Right lobe of liver (tissue), 5 donors: ENCODE results near the gene BLTP3B. TPM values are rescaled to one million over a fixed set of nuclear protein-coding genes. Genes with fewer than 3 reads are reported as not detected.

Experiments used
- microRNA counts: library from miRNA; unstranded; fragments of <30 nt; microRNA quantifications from one replicate; lab custom pipeline; 2016
- microRNA-seq, 2 donors: library from miRNA; unstranded; fragments of <30 nt; microRNA quantifications; one replicate each; pipeline ENCODE4, GENCODE V29; 2019 to 2020
- small RNA-seq, 2 experiments: library from RNA; depleted of rRNA; stranded (forward); fragments of <200 nt; gene quantifications; one replicate each; pipeline ENCODE3, GENCODE V24; 2016
- total RNA-seq, 6 experiments: library from RNA; depleted of rRNA in 2 of 6; stranded (reverse); fragments of >200 nt in 2 of 6; fragmentation: NEBNext Ultra II Directional in 3 of 6; extraction: Animal tissue kit (Norgen Biotek cat#: 25700) in 3 of 6; gene quantifications; one replicate each; pipeline versions ENCODE4 v1.1.0 to v1.2.4, GENCODE V29; 2016 to 2023
- donor health status: DM: no; HTN: no; CAD: no.
- donor health status: DM: no; HTN: no; CAD: no.
- donor health status: DM: no; HTN: yes; CAD: no.
- donor health status: DM: no; HTN: yes; CAD: no.

BLTP3B gene
- total RNA-seq, 6 experiments from 2014 or later = 26.1 to 34.5 (median 29.8) TPM

MicroRNAs within 50 kb of the gene (microRNA counts, 767-probe panel; counts per million panel counts)
- microRNA hsa-miR-1827 (lab: Ali Mortazavi, UCI) = 237 counts per million

Small RNAs within 50 kb of the gene (microRNA-seq; reads per million reads assigned to microRNA genes)
- gene MIR1827 = 0 reads per million in 2 donors

Small RNAs within 50 kb of the gene (small RNA-seq; reads per million reads assigned to genes)
- gene MIR1827 (0 reads per million in 2 experiments), gene RN7SL176P (0 reads per million in 2 experiments)

Other genes with a start within 250 kb of the BLTP3B start
- gene ANKS1B, start 157.9 kb downstream of the BLTP3B start, total RNA-seq = 1 to 10 TPM in 1 of 6 experiments, under 1 TPM in 4, not detected in 1; 0.17 to 1.9 (median 0.44) TPM
- 10 to 100 TPM in 4 of 6 experiments, 1 to 10 TPM in 2; 5.7 to 16.0 (median 13.1) TPM for gene ACTR6, start 57.9 kb upstream of the BLTP3B start, total RNA-seq
- 1 to 10 TPM in 4 of 6 experiments, under 1 TPM in 2; 0.37 to 2.0 (median 1.4) TPM for gene DEPDC4, start 124.2 kb upstream of the BLTP3B start, total RNA-seq
- gene SCYL2, start 124.3 kb upstream of the BLTP3B start, total RNA-seq = 10 to 100 TPM; 17.9 to 34.1 (median 28.0) TPM
- under 1 TPM; 0.06 to 0.51 (median 0.23) TPM for gene SLC17A8, start 214.2 kb upstream of the BLTP3B start, total RNA-seq